ENCODE results near the gene PHLDB2. TPM values are rescaled to one million over a fixed set of nuclear protein-coding genes. Genes with fewer than 3 reads are reported as not detected.

Gene PHLDB2
- total RNA-seq, 2 experiments from 2014 or later: 5.8 to 6.0 TPM

DNA sequence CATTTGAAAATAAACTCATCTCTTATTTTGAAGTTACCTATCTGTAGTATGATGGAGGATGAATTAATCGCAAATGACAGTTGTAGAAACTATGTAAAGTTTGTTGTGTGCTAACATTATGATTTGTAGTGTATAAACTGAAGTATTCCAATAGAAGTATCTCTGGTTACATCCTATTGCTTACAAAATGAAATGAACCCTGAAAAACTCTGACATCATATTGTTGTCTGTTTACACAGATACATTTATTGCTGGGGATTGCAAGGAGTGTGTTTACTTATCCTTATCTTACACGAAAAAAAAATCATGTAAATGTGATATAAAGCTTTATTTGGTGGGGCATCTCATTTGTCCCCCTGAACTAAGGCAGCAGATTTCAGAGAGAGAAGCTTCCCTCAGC lies 117.2 kb downstream of the PHLDB2 start:
- TF ChIP-seq, protein P1, sequence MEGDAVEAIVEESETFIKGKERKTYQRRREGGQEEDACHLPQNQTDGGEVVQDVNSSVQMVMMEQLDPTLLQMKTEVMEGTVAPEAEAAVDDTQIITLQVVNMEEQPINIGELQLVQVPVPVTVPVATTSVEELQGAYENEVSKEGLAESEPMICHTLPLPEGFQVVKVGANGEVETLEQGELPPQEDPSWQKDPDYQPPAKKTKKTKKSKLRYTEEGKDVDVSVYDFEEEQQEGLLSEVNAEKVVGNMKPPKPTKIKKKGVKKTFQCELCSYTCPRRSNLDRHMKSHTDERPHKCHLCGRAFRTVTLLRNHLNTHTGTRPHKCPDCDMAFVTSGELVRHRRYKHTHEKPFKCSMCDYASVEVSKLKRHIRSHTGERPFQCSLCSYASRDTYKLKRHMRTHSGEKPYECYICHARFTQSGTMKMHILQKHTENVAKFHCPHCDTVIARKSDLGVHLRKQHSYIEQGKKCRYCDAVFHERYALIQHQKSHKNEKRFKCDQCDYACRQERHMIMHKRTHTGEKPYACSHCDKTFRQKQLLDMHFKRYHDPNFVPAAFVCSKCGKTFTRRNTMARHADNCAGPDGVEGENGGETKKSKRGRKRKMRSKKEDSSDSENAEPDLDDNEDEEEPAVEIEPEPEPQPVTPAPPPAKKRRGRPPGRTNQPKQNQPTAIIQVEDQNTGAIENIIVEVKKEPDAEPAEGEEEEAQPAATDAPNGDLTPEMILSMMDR (IDR thresholded peaks at IDR 0.05): no peak

DNA sequence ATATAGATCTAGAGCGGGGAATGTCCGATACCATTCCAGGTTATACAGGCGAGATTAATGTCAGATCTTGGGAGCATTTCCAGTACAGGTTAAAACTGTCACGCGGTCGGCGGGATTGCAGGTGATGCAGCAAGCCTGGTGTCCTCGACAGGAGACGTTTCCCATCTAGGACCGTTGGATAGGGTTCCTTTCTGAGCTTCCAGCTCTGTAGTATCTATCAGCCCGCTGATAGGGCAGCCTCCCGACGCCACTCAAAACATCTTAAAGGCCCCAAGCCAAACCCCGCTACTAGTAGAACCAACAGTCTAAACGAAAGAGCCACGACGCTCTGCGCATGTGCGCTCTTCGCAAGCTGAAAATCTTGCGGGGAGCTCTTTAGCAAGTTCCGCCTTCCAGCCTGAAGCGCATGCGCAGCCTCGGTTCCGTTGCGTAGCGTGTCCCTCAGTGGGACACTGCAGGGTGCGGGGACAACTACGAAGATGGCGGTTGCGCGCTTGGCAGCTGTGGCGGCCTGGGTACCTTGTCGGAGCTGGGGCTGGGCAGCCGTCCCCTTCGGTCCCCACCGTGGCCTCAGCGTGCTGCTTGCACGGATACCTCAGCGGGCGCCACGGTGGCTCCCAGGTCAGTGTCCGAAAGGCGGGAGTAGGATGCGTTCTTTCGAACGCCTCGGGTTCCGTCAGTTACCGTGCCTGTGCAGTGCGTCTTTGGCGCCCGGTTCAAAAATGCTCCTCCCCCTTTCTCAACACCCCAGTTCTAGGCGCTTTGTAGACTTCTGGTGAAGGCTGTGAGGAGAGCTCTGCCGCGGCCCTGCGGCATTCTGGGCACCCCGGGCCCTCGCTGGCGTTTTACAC lies 119.7 kb downstream of the PHLDB2 start, which contains the start of gene ABHD10:
ABHD10 (plus strand) TSS at position 444 of the 851 bp plus-strand sequence; CDS start at position 480, 36 bp downstream.
- Histone ChIP-seq H3K4me1 (ENCODE audit: insufficient read depth, low read length) (peaks cover 11% of the 10 kb centered on the region), H3K27ac (ENCODE audit: low read depth in 1 of 2, low read length in 2 of 2) (peak within 1 kb of the TSS; percentile 56 to 74), H3K36me3 (ENCODE audit: insufficient read depth, low read length) (peaks cover 3% of the 10 kb centered on the region), H3K4me3 (ENCODE audit: low read length) (peak within 1 kb of the TSS; percentile 75), H3K9me3 (ENCODE audit: control insufficient read depth in 1 of 2, insufficient read depth in 1 of 2, low read length in 2 of 2) (no peaks in the 10 kb centered on the region), H3K27me3 (ENCODE audit: control insufficient read depth in 1 of 2, insufficient read depth in 2 of 2, low read length in 2 of 2) (no peaks in the 10 kb centered on the region)
- Mint-ChIP-seq H3K36me3 (ENCODE audit: low read depth) (peaks cover 26% of the 10 kb centered on the region), H3K4me3 (peak within 1 kb of the TSS; percentile 95), H3K27ac (peak within 1 kb of the TSS; percentile 94), H3K9me3 (no peaks in the 10 kb centered on the region), H3K4me1 (ENCODE audit: low read depth) (peaks cover 49% of the 10 kb centered on the region), H3K27me3 (no peaks in the 10 kb centered on the region)
- DNase-seq (peak; percentile 93 to 99 (median 97)), ATAC-seq (ENCODE audit: poor library complexity) (peak; percentile 93)
- intact Hi-C loops (cut with DNase I, micrococcal nuclease): loop anchor here (5.0 to 10.0 kb wide), 4 partner anchors 33 to 904 kb away; partner anchors contain the start of genes CD96 (in 1 of the 2) and NECTIN3 (in 1 of the 2)
- ChIA-PET POLR2A (interaction anchor here (0.6 to 2.4 kb wide), 31 partner anchors 8 to 1596 kb away, joined by 3 to 41 read pairs (median 5); partner anchors contain the start of genes ATG3, CD200R1, PHLDB2 and SLC35A5), CTCF (interaction anchor here (1.1 to 3.6 kb wide), 5 partner anchors 10 to 312 kb away, joined by 3 to 16 read pairs (median 5); no protein-coding TSS in a partner anchor)
- TF ChIP-seq, protein P1 (IDR thresholded peaks at IDR 0.05): no peak

More for the DNA sequence above, 117.2 kb downstream of the PHLDB2 start:
- H3K4me1 ChIP-seq (ENCODE audit: insufficient read depth, low read length): peaks cover 11% of the 10 kb centered on the region
- ATAC-seq (ENCODE audit: poor library complexity) (no peak), DNase-seq (no peak)
- H3K9me3 Mint-ChIP-seq: no peaks in the 10 kb centered on the region
- no peak overlapping the region for H3K27ac Mint-ChIP-seq
- no peak overlapping the region for H3K27ac ChIP-seq (ENCODE audit: low read depth in 1 of 2, low read length in 2 of 2)
- intact Hi-C loops (cut with DNase I, micrococcal nuclease): loop anchor here (5.0 to 10.0 kb wide), 4 partner anchors 36 to 901 kb away; partner anchors contain the start of genes CD96 (in 1 of the 2) and NECTIN3 (in 1 of the 2)
- no peaks in the 10 kb centered on the region for H3K27me3 Mint-ChIP-seq
- H3K36me3 ChIP-seq (ENCODE audit: insufficient read depth, low read length): no peaks in the 10 kb centered on the region
- no peaks in the 10 kb centered on the region for H3K9me3 ChIP-seq (ENCODE audit: control insufficient read depth in 1 of 2, insufficient read depth in 1 of 2, low read length in 2 of 2)
- peaks cover 27% of the 10 kb centered on the region for H3K4me1 Mint-ChIP-seq (ENCODE audit: low read depth)
- no peak overlapping the region for H3K4me3 ChIP-seq (ENCODE audit: low read length)
- H3K27me3 ChIP-seq (ENCODE audit: control insufficient read depth in 1 of 2, insufficient read depth in 2 of 2, low read length in 2 of 2): no peaks in the 10 kb centered on the region
- H3K36me3 Mint-ChIP-seq (ENCODE audit: low read depth): peaks cover 9% of the 10 kb centered on the region
- ChIA-PET POLR2A (no interaction called here), CTCF (interaction anchor here (3.6 kb wide), 1 partner anchor 8 kb away, joined by 16 read pairs; no protein-coding TSS in a partner anchor)
- no peak overlapping the region for H3K4me3 Mint-ChIP-seq

DNA sequence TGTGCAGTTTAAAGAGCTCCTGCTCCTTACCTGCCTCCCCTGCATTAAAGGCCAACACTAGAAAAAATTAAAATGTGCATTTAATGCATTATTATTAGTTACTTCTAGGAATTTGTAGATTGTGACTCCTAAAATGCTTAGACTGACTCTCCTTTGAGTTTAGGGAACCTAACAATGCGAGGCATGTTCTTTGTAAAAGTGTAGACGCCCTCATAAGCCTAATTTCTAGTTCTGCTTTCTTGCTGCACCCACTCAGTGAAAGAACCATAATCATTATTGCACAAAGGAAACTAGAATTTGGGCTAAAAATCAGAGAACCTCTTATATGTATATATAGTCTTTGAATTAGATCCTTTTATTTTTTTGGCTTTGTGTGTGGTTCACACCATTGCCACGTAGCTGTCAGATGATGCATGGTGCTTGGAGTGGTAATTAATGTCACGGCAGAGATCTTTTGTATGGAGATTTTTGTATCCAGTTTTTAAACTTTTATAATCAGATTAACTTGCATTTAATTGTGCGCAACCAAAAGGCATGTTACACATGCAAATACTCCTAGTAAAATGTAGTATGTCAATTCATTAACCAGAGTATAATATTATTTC lies 120.5 kb downstream of the PHLDB2 start:
- intact Hi-C loops (cut with DNase I, micrococcal nuclease): loop anchor here (5.0 to 10.0 kb wide), 4 partner anchors 33 to 905 kb away; partner anchors contain the start of genes CD96 (in 1 of the 2) and NECTIN3 (in 1 of the 2)
- CTCF ChIA-PET: interaction anchor here (1.1 to 3.6 kb wide), 4 partner anchors 10 to 262 kb away, joined by 5 to 16 read pairs (median 6); no protein-coding TSS in a partner anchor

More for the DNA sequence above, 120.5 kb downstream of the PHLDB2 start:
- Mint-ChIP-seq H3K9me3 (no peaks in the 10 kb centered on the region), H3K36me3 (ENCODE audit: low read depth) (peaks cover 34% of the 10 kb centered on the region), H3K27me3 (no peaks in the 10 kb centered on the region), H3K4me3 (peak overlapping the region; percentile 95), H3K4me1 (ENCODE audit: low read depth) (peaks cover 56% of the 10 kb centered on the region), H3K27ac (peak overlapping the region; percentile 94)
- H3K9me3 ChIP-seq (ENCODE audit: control insufficient read depth in 1 of 2, insufficient read depth in 1 of 2, low read length in 2 of 2): no peaks in the 10 kb centered on the region
- peak overlapping the region; percentile 56 to 74 for H3K27ac ChIP-seq (ENCODE audit: low read depth in 1 of 2, low read length in 2 of 2)
- H3K4me3 ChIP-seq (ENCODE audit: low read length): peak overlapping the region; percentile 75
- POLR2A ChIA-PET: interaction anchor here (0.6 to 2.4 kb wide), 23 partner anchors 7 to 996 kb away, joined by 3 to 41 read pairs (median 7); partner anchors contain the start of genes ATG3, CD200R1, PHLDB2 and SLC35A5
- no peaks in the 10 kb centered on the region for H3K27me3 ChIP-seq (ENCODE audit: control insufficient read depth in 1 of 2, insufficient read depth in 2 of 2, low read length in 2 of 2)
- TF ChIP-seq, protein P1 (IDR thresholded peaks at IDR 0.05): no peak
- peaks cover 5% of the 10 kb centered on the region for H3K36me3 ChIP-seq (ENCODE audit: insufficient read depth, low read length)
- ATAC-seq (ENCODE audit: poor library complexity) (peak; percentile 8), DNase-seq (peak in 3 of 14 experiments; percentile 27 to 49 (median 49))
- H3K4me1 ChIP-seq (ENCODE audit: insufficient read depth, low read length): peaks cover 11% of the 10 kb centered on the region
